Heart left ventricle (tissue), 13 donors: Measurements from ENCODE around the gene GPBP1.

Experiments
- POLR2A ChIP-seq, 2 donors: fragments of 450-650 bp; IDR thresholded peaks; one replicate each; pipeline ENCODE4 v1.6.1; 2017; ENCODE audit warnings: antibody characterized with exemption in 2 of 2, mild to moderate bottlenecking in 2 of 2, moderate library complexity in 2 of 2
- TF ChIP-seq, protein P1 (sequence below), 12 donors: fragments of 200-600 bp; sonication (generic) in 4 of 12; IDR thresholded peaks; one replicate each; pipeline versions ENCODE4 v1.5.0 to v1.8.0; 2018 to 2022; ENCODE audit warnings: antibody characterized with exemption in 12 of 12, mild to moderate bottlenecking in 5 of 12
- donor health status: ischemic (EF 13 %, LVEDD 7.1; RV severe dilation, severe dysfunction).
- donor health status: DM: no; HTN: yes; CAD: no.
- donor health status: DM: no; HTN: no; CAD: no.
- donor health status: ischemic (EF 25% LVEDD 6.9; RV normal size, moderate dysfunction).
- donor health status: ischemic (EF 25% LVEDD 5.7; RV mildly dilated, moderate dysfunction).
- donor health status: ischemic (EF 35%, LVEDD 5.7; RV mildly dilated, moderate dysfunction).
- donor health status: nonischemic (EF 11% LVEDD 7.7; RV severe dilation, severe dysfunction).
- donor health status: DM: yes; HTN: yes; CAD: no.
- donor health status: PGD.
- donor health status: ischemic (EF 29% LVEDD 5.4; RV normal size, mild dysfunction).
- donor health status: nonischemic (EF 23%, LVEDD 6.1; RV moderate dilation, normal function).

DNA sequence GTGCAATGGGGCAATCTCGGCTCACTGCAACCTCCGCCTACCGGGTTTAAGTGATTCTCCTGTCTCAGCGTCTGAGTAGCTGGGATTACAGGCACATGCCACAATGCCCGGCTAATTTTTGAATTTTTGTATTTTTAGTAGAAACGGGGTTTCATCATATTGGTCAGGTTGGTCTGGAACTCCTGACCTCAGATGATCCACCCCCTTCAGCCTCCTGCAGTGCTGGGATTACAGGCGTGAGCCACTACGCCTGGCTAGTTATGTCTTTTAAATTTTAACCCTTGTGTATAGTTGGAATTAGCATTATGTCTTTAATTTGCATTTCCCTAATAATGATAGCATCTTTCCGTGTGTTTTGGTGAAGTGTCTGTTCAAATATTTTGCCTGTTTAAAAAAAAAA is 11.5 kb downstream of the GPBP1 start:
- TF ChIP-seq POLR2A (IDR thresholded peaks at IDR 0.05), result no peak
- TF ChIP-seq, protein P1, sequence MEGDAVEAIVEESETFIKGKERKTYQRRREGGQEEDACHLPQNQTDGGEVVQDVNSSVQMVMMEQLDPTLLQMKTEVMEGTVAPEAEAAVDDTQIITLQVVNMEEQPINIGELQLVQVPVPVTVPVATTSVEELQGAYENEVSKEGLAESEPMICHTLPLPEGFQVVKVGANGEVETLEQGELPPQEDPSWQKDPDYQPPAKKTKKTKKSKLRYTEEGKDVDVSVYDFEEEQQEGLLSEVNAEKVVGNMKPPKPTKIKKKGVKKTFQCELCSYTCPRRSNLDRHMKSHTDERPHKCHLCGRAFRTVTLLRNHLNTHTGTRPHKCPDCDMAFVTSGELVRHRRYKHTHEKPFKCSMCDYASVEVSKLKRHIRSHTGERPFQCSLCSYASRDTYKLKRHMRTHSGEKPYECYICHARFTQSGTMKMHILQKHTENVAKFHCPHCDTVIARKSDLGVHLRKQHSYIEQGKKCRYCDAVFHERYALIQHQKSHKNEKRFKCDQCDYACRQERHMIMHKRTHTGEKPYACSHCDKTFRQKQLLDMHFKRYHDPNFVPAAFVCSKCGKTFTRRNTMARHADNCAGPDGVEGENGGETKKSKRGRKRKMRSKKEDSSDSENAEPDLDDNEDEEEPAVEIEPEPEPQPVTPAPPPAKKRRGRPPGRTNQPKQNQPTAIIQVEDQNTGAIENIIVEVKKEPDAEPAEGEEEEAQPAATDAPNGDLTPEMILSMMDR (IDR thresholded peaks at IDR 0.05), result no peak
